ENCODE data around the gene DCLK1. TPM values are rescaled to one million over a fixed set of nuclear protein-coding genes. Genes with fewer than 3 reads are reported as not detected.

Gene DCLK1
- total and polyA plus RNA-seq, 10 of the 15 experiments (the other 5 are each of a cell fraction or from before 2014, with no cell fraction given), result not detected

DNA sequence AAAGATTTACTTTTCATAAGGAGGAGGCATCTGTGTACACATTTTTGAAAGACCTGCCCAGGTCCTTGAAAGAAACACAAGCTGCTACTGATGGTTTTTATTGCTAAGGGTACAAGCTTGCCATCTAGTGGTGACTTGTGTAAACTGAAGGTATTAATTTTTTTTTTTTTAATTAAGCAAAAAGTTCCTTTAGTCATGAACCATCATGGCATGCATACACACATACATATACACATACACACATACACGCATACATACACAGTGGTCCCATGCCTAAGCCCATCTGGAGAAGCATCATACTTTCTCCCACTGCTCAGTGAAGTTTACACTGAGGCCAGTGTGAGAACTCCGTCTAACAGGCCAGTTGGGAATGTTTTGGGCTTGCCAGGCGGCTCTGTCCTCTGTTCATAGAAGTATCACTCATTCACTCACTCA, 312.5 kb downstream of the DCLK1 start (continued):
- TF ChIP-seq GATAD2B (conservative IDR thresholded peaks at IDR 0.05; ENCODE audit: low read depth), result no peak
- TF ChIP-seq CTCF (IDR thresholded peaks at IDR 0.05 in 2 of 3, conservative IDR thresholded peaks at IDR 0.05 in 1 of 3; ENCODE audit: control insufficient read depth in 2 of 3, extremely low read depth in 1 of 3, insufficient read depth in 1 of 3, low read depth in 3 of 3, low read length in 3 of 3), result peak; percentile 48 to 60 (median 55)

DNA sequence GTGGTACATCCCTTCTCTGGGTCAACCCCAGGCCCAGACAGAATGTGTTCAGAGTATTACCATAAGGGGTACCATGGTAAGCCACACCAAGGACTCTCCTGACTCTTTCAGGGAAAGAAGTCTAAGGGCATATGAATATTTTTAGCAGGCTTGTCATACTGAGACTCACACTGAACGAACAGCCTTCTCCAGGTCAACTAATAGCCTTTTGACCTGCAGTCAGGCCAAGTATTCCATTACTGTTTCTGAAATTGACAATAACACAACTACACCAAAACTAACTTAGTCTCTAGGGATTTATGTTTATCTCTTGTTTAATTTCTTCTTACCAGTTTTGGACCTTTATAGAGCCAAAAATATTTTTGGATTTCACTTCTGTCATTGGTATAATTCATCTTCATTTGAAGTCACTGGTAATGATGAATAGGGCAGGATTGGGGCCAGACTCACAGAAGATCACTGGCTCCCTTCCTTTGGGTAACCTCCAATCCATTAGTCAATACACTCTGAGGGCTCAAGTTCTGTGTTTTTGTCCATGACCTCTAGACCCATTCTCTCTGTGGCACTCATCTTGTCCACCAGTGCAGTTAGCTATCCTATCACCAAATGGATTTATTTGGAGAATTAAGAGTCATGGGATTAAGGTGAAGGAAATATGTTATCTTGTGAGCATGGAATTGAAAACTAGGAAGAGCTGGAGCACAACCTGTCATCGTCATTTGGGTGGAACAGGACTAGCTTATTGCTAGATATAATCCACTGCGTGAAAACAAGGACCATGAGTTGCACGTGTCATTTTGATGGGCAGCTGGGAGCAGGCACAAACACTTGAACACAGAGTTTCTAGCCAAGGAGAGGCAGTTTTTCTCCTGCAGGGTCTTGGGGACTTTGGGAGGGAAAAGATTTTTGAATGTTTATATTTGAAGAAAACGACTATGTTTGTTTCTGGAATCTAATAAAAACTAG, 313.3 kb downstream of the DCLK1 start:
- no peaks in the 10 kb centered on the region for H3K79me2 ChIP-seq (ENCODE audit: control insufficient read depth, insufficient read depth, low read length)
- H3K4me3 ChIP-seq, result no peak overlapping the region
- no peak overlapping the region for H3K27ac ChIP-seq (ENCODE audit: control insufficient read depth, insufficient read depth)
- FAIRE-seq (no peak), DNase-seq (ENCODE audit: low read depth, low spot score) (no peak), ATAC-seq (no peak)
- intact Hi-C loops (cut with micrococcal nuclease; ENCODE audit: unreplicated experiment), result no loop called here
- POLR2A ChIA-PET, result interaction anchor here (0.6 kb wide), 1 partner anchor 10 kb away, joined by 3 read pairs; no protein-coding TSS in a partner anchor
- no peaks in the 10 kb centered on the region for H3K36me3 ChIP-seq (ENCODE audit: control insufficient read depth in 2 of 2, insufficient read depth in 2 of 2, low read length in 1 of 2)
- WGBS (ENCODE audit: insufficient coverage, insufficient replicate concordance, low lambda C conversion rate, missing lambda C conversion rate), result 22% methylated on average over 5 of the region's 5 CpGs
- SMC1A ChIA-PET (ENCODE audit: uncharacterized antibody, unreplicated experiment), result interaction anchor here (0.6 to 2.6 kb wide), 5 partner anchors 12 to 411 kb away, joined by 3 to 6 read pairs (median 3); no protein-coding TSS in a partner anchor
- H4K20me1 ChIP-seq (ENCODE audit: control insufficient read depth, insufficient read depth), result no peaks in the 10 kb centered on the region
- H3K4me2 ChIP-seq (ENCODE audit: control insufficient read depth, insufficient read depth), result no peak overlapping the region
- no peak for TF ChIP-seq MTA2 (IDR thresholded peaks at IDR 0.05; ENCODE audit: low read depth)
- TF ChIP-seq RELA (IDR thresholded peaks at IDR 0.05; ENCODE audit: borderline replicate concordance, partially characterized antibody), result no peak
- TF ChIP-seq EP300 (IDR thresholded peaks at IDR 0.05; ENCODE audit: borderline replicate concordance in 1 of 2, control insufficient read depth in 1 of 2, low read depth in 2 of 2, low read length in 2 of 2), result no peak
- no peak for TF ChIP-seq TCF3 (IDR thresholded peaks at IDR 0.05; ENCODE audit: borderline replicate concordance, insufficient read depth, low read depth, low read length)
- no peak for TF ChIP-seq RBBP5 (conservative IDR thresholded peaks at IDR 0.05)
- no peak for TF ChIP-seq FOXK2 (IDR thresholded peaks at IDR 0.05)
- TF ChIP-seq, protein P1, sequence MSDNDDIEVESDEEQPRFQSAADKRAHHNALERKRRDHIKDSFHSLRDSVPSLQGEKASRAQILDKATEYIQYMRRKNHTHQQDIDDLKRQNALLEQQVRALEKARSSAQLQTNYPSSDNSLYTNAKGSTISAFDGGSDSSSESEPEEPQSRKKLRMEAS (IDR thresholded peaks at IDR 0.05; ENCODE audit: low read depth, low read length), result no peak
- no peak for TF ChIP-seq ZNF217 (IDR thresholded peaks at IDR 0.05)
- TF ChIP-seq, protein P2, sequence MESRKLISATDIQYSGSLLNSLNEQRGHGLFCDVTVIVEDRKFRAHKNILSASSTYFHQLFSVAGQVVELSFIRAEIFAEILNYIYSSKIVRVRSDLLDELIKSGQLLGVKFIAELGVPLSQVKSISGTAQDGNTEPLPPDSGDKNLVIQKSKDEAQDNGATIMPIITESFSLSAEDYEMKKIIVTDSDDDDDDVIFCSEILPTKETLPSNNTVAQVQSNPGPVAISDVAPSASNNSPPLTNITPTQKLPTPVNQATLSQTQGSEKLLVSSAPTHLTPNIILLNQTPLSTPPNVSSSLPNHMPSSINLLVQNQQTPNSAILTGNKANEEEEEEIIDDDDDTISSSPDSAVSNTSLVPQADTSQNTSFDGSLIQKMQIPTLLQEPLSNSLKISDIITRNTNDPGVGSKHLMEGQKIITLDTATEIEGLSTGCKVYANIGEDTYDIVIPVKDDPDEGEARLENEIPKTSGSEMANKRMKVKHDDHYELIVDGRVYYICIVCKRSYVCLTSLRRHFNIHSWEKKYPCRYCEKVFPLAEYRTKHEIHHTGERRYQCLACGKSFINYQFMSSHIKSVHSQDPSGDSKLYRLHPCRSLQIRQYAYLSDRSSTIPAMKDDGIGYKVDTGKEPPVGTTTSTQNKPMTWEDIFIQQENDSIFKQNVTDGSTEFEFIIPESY (IDR thresholded peaks at IDR 0.05), result no peak
- no peak for TF ChIP-seq MXI1 (IDR thresholded peaks at IDR 0.05; ENCODE audit: low read depth, low read length)
- RAD21 ChIA-PET (ENCODE audit: unreplicated experiment), result interaction anchor here (1.4 to 1.5 kb wide), 3 partner anchors 12 to 136 kb away, joined by 3 to 5 read pairs (median 5); no protein-coding TSS in a partner anchor
- no peaks in the 10 kb centered on the region for H3K4me1 ChIP-seq (ENCODE audit: control insufficient read depth, insufficient read depth, low read length)
- no peaks in the 10 kb centered on the region for H3K27me3 ChIP-seq (replicated peaks in 1 of 2; ENCODE audit: control insufficient read depth in 2 of 2, insufficient read depth in 2 of 2, low read length in 1 of 2)
- H3K9ac ChIP-seq (ENCODE audit: control insufficient read depth, insufficient read depth, low read length), result no peak overlapping the region
- no peak overlapping the region for H2AFZ ChIP-seq (ENCODE audit: control insufficient read depth, low read depth, low read length)
- H3K9me3 ChIP-seq (replicated peaks; ENCODE audit: control insufficient read depth, insufficient read depth, low read length), result no peaks in the 10 kb centered on the region
- BruUV-seq (replicated peaks), result no TSS peak
- in situ Hi-C loops (cut with MboI), result no loop called here
- CTCF ChIA-PET, result interaction anchor here (0.6 to 2.2 kb wide), 24 partner anchors 8 to 1963 kb away, joined by 3 to 10 read pairs (median 4); no protein-coding TSS in a partner anchor
